Activated naive CD8-positive, alpha-beta T cell (primary cell): ENCODE data around the gene GFRA1.
A peak's percentile ranks its signal among the peaks of the same experiment; 100 is the strongest.

Source experiments
- H3K27ac Mint-ChIP-seq: one replicate; pipeline ENCODE4 v1.8.0; 2021; ENCODE audit warnings: mixed read lengths
- H3K27me3 Mint-ChIP-seq: one replicate; pipeline ENCODE4 v1.8.0; 2021; ENCODE audit warnings: mixed read lengths
- H3K36me3 Mint-ChIP-seq: one replicate; pipeline ENCODE4 v1.8.0; 2021; ENCODE audit warnings: mixed read lengths
- H3K4me1 Mint-ChIP-seq: one replicate; pipeline ENCODE4 v1.8.0; 2021; ENCODE audit warnings: low read depth, mixed read lengths
- H3K4me3 Mint-ChIP-seq: one replicate; pipeline ENCODE4 v1.8.0; 2021; ENCODE audit warnings: mild to moderate bottlenecking, mixed read lengths
- H3K9me3 Mint-ChIP-seq: one replicate; pipeline ENCODE4 v1.8.0; 2021; ENCODE audit warnings: low read depth, mixed read lengths

Gene GFRA1

GRCh38 chr10:116272440-116273283, at the start of gene GFRA1:
GFRA1 (minus strand) TSS chr10:116273206; CDS start chr10:116272029, 1,177 bp downstream.
- H3K27ac Mint-ChIP-seq, result no peak within 1 kb of the TSS
- peak within 1 kb of the TSS; percentile 66 for H3K4me3 Mint-ChIP-seq
- H3K36me3 Mint-ChIP-seq, result no peaks in the 10 kb centered on the region
- H3K9me3 Mint-ChIP-seq, result no peaks in the 10 kb centered on the region
- peaks cover 13% of the 10 kb centered on the region for H3K4me1 Mint-ChIP-seq
- H3K27me3 Mint-ChIP-seq, result peaks cover 42% of the 10 kb centered on the region

DNA sequence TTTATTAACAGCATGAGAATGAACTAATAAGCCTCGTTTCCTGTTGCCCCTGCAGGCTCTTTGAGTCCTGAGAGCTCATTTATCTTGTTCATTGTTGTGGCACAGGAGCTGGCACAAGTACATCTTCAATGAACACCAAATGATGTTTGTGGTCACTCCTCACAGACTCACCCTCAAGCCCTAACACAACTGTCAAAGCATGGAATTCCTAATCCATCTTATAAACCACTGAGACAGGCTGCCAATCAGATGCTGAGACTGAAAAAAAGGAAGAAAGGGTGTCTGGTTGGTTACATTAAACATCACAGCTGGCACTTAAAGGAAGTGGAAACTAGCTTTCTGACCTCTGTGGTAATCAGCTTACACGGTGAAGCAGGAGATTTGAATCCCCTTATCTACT, 43.5 kb upstream of the GFRA1 start:
- H3K4me3 Mint-ChIP-seq, result no peak overlapping the region
- no peak overlapping the region for H3K27ac Mint-ChIP-seq
- H3K27me3 Mint-ChIP-seq, result peaks cover 3% of the 10 kb centered on the region
- H3K4me1 Mint-ChIP-seq, result peaks cover 13% of the 10 kb centered on the region
- no peaks in the 10 kb centered on the region for H3K9me3 Mint-ChIP-seq
- H3K36me3 Mint-ChIP-seq, result no peaks in the 10 kb centered on the region

- H3K27ac Mint-ChIP-seq, result no peak overlapping the region
- H3K36me3 Mint-ChIP-seq, result no peaks in the 10 kb centered on the region
- H3K9me3 Mint-ChIP-seq, result no peaks in the 10 kb centered on the region
- peaks cover 4% of the 10 kb centered on the region for H3K27me3 Mint-ChIP-seq
- peaks cover 13% of the 10 kb centered on the region for H3K4me1 Mint-ChIP-seq
- no peak overlapping the region for H3K4me3 Mint-ChIP-seq
Observed at GRCh38 chr10:116312548-116312947, 39.5 kb upstream of the GFRA1 start.

DNA sequence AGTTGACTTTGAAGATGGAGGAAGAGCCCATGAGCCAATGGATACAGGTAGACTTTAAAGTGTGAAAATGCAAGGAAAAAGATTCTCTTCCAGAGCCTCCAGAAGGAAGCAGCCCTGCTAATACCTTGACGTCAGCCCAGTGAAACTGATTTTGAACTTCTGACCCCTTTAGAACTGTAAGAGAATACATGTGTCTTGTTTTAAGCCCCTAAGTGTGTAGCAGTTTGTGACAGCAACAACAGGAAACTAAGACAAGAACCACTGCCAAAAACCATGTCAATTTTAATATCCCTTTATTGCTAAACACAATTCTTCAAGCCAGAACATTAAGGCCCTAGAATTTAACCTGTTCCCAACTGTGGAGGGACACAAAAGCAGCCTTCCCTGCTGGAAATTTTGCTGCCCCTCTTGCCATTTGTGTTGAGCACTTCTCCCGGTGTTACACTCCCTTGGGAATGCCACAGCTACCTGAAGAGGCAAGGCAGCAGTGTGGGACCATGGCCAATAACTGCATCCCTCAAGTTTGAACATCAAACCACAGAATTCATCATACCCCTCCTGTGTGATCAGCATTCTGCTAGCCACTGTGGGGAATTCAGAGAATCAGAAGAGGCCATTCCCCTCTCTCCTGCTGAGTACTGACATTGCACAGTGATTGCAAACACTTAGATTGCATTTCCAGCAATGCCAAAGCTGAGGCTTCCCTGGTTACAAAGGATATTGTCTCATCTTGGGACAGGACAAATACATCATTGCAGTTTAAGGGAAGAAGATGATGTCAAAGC, 38.9 kb upstream of the GFRA1 start:
- Mint-ChIP-seq H3K9me3 (no peaks in the 10 kb centered on the region), H3K27me3 (peaks cover 6% of the 10 kb centered on the region), H3K36me3 (no peaks in the 10 kb centered on the region), H3K4me3 (no peak overlapping the region), H3K4me1 (peaks cover 7% of the 10 kb centered on the region), H3K27ac (no peak overlapping the region)

DNA sequence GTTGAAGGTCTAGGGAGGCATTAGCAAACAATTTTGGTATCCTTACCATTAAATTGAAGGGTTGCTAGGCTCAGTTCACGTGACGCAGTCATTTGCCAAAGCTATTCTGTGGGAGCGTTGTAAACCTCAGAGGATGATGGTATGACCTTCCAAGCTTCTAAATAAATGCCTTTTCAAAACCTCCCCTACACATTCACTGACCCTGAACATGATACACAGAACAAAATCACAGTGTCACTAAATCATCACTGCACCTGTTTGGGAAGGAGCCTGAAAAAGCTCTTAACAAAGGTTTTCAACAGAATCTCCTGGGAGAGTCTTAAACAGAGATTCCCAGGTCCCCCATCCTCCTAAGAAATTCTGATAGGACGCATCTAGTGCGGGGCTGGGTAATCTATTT, 38.0 kb upstream of the GFRA1 start:
- H3K36me3 Mint-ChIP-seq, result no peaks in the 10 kb centered on the region
- no peak overlapping the region for H3K4me3 Mint-ChIP-seq
- no peaks in the 10 kb centered on the region for H3K9me3 Mint-ChIP-seq
- no peaks in the 10 kb centered on the region for H3K4me1 Mint-ChIP-seq
- H3K27ac Mint-ChIP-seq, result no peak overlapping the region
- peaks cover 6% of the 10 kb centered on the region for H3K27me3 Mint-ChIP-seq

DNA sequence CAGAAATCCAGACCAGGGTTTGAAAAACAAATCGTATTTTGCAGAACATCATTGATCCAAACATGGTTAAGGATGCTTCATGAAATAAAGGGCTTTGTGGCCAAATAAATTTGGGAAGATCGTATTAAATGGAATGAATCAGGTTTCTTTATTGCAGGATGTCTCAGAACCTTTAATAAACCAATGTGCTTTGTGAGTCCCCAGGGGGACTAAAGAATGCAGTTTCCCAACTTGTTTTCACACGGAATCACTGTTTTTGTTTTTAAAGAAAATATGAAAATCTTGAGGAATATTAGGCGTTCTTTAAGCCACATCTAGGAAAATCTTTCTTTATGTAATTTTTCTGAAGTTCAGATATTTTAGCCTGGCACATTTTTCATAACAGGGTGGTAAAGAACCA, 34.4 kb upstream of the GFRA1 start:
- no peak overlapping the region for H3K27ac Mint-ChIP-seq
- no peaks in the 10 kb centered on the region for H3K36me3 Mint-ChIP-seq
- H3K27me3 Mint-ChIP-seq, result peaks cover 6% of the 10 kb centered on the region
- no peaks in the 10 kb centered on the region for H3K4me1 Mint-ChIP-seq
- no peaks in the 10 kb centered on the region for H3K9me3 Mint-ChIP-seq
- no peak overlapping the region for H3K4me3 Mint-ChIP-seq

DNA sequence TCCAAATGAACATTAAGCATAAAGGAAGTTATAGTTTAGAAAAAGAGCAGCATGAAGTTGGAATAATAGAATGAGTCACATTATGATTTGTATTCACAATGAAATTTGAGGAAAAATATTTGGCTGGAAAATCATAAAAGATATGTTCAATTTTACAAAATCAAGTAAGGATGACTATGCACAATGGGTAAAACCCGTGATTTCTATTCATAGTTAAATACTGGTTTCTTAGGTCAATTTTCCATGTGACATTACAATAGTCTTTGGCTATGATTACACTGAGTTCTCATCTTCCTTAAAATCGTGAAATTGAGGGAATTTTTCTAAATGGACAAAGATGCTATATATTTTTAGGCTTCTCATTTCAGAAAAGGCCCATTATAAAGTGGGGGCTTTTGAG, 33.8 kb upstream of the GFRA1 start:
- H3K36me3 Mint-ChIP-seq, result no peaks in the 10 kb centered on the region
- no peak overlapping the region for H3K27ac Mint-ChIP-seq
- no peaks in the 10 kb centered on the region for H3K4me1 Mint-ChIP-seq
- no peaks in the 10 kb centered on the region for H3K9me3 Mint-ChIP-seq
- no peak overlapping the region for H3K4me3 Mint-ChIP-seq
- peaks cover 6% of the 10 kb centered on the region for H3K27me3 Mint-ChIP-seq

GRCh38 chr10:116304923-116305322, 31.9 kb upstream of the GFRA1 start:
- H3K27ac Mint-ChIP-seq, result no peak overlapping the region
- no peaks in the 10 kb centered on the region for H3K9me3 Mint-ChIP-seq
- no peak overlapping the region for H3K4me3 Mint-ChIP-seq
- H3K4me1 Mint-ChIP-seq, result no peaks in the 10 kb centered on the region
- H3K27me3 Mint-ChIP-seq, result peaks cover 4% of the 10 kb centered on the region
- H3K36me3 Mint-ChIP-seq, result no peaks in the 10 kb centered on the region

DNA sequence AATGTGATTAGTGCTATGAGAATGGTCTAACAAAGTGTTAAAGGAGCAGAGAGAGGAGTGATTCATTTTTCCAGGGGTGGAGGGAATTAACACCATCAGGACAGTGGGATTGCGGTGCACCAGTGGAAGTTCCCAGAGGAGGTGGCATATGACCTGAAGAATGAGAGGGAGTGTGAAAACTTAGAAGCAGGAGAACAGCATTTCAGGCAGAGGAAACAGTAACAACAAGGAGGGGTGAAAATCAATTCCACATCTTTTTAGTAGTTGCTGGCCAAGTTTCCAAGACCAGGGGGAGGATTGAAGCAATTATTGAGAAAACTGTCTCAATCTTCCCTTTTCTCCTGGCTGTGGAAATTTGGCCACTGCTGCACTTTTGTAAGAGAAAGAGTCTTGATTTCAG, 27.5 kb upstream of the GFRA1 start:
- Mint-ChIP-seq H3K4me3 (no peak overlapping the region), H3K36me3 (no peaks in the 10 kb centered on the region), H3K27ac (no peak overlapping the region), H3K4me1 (no peaks in the 10 kb centered on the region), H3K27me3 (peaks cover 8% of the 10 kb centered on the region), H3K9me3 (no peaks in the 10 kb centered on the region)

DNA sequence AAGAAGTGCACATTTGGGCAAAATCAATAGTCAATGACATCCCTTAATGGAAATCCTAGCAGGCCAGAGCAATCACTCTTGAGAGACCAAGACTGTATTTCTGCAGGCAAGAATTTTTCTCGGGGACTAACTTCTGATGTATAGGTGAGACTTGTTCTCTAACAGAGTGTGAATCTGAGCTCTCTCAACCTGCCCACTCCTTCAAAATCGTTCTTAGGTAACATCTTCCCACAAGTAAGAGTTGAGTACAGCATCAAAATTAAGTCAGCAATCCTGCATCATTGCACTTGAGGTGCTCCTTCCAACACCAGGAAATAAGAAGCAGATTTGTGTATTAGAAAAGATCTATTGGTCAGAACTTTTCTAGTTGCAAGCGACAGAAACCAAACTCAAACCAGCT, 25.6 kb upstream of the GFRA1 start:
- Mint-ChIP-seq H3K27me3 (peaks cover 8% of the 10 kb centered on the region), H3K4me3 (no peak overlapping the region), H3K27ac (no peak overlapping the region), H3K36me3 (no peaks in the 10 kb centered on the region), H3K4me1 (no peaks in the 10 kb centered on the region), H3K9me3 (no peaks in the 10 kb centered on the region)

- Mint-ChIP-seq H3K9me3 (no peaks in the 10 kb centered on the region), H3K4me1 (no peaks in the 10 kb centered on the region), H3K36me3 (no peaks in the 10 kb centered on the region), H3K27ac (no peak overlapping the region), H3K4me3 (no peak overlapping the region), H3K27me3 (peaks cover 14% of the 10 kb centered on the region)
Observed at GRCh38 chr10:116296291-116296721, 23.3 kb upstream of the GFRA1 start.

- H3K27ac Mint-ChIP-seq, result no peak overlapping the region
- H3K9me3 Mint-ChIP-seq, result no peaks in the 10 kb centered on the region
- no peaks in the 10 kb centered on the region for H3K4me1 Mint-ChIP-seq
- no peak overlapping the region for H3K4me3 Mint-ChIP-seq
- no peaks in the 10 kb centered on the region for H3K36me3 Mint-ChIP-seq
- peaks cover 17% of the 10 kb centered on the region for H3K27me3 Mint-ChIP-seq
Observed at GRCh38 chr10:116292493-116292892, 19.5 kb upstream of the GFRA1 start.

DNA sequence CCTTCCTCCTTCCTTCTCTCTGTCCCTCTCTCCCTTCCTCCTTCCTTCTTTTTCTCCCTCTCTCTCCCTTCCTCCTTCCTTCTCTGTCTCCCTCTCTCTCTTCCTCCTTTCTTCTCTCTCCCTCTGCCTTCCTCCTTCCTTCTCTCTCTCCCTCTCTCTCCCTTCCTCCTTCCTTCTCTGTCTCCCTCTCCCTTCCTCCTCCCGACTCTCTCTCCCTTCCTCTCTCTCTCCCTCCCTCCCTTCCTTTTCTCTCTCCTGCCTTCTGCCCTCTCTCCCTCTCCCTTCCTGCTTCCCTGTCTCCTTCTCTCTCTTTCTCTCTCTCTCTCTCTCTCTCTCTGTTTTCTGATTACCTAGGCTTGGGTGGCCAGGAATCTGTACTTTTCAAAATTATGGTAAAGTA, 16.6 kb upstream of the GFRA1 start:
- peaks cover 10% of the 10 kb centered on the region for H3K27me3 Mint-ChIP-seq
- no peaks in the 10 kb centered on the region for H3K36me3 Mint-ChIP-seq

DNA sequence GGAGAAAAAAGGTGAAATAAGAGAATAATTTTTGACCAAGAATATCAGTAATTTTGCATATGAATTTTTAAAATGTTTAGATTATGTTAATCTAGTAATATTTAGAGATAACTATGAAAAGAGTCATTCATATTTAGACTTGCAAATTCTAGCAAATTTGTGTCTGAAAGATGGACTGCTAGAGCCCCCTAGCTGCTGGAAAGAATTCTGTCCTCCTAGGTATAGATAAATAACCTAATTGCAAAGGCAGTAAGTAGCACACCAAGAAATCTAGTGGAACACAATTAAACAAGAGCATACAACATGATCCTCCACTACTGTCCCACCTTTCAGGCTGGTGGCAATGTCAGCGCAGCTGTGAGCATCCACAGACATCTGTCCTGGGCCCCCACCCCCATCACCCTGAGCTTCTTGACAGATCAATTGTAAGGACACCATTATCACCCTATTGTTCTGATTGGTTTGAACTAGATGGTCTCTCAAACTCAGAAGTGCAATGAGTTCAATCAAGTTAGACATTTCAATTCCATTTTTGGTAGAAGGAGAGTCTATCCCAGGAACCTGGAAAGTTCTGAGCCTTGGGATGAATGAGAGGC, 15.0 kb upstream of the GFRA1 start:
- Mint-ChIP-seq H3K9me3 (no peaks in the 10 kb centered on the region), H3K27me3 (peaks cover 9% of the 10 kb centered on the region), H3K36me3 (no peaks in the 10 kb centered on the region), H3K27ac (no peak overlapping the region), H3K4me1 (no peaks in the 10 kb centered on the region), H3K4me3 (no peak overlapping the region)

More for the DNA sequence above, 16.6 kb upstream of the GFRA1 start:
- no peak overlapping the region for H3K27ac Mint-ChIP-seq
- no peak overlapping the region for H3K4me3 Mint-ChIP-seq
- H3K9me3 Mint-ChIP-seq, result no peaks in the 10 kb centered on the region
- H3K4me1 Mint-ChIP-seq, result no peaks in the 10 kb centered on the region

DNA sequence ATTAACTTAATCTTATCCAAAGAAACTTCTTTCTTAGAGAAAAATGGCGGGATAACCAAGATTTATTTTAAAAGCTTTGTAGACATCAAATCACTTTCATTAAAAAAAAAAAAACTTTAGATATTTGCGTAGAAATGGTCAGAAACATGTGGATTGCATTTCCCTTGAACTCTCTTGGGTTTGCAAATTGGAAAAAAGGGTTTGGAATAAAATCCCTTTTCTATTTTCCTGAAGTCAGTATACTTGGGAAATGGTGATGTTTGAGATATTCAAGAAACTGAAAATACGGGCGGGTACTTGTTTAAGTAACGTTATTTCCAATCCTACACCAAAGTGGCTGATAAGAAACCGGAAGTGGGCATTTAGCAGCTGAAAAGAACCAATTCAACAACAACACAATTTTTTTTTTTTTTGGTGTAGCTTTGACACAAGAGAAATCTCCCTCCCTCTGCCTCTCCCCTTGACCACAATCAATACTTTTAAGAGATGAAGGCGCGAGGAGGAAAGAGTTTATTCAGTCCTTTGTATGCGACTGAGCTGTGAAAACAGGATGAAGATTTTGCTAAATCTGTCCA, 13.7 kb upstream of the GFRA1 start:
- Mint-ChIP-seq H3K9me3 (no peaks in the 10 kb centered on the region), H3K36me3 (no peaks in the 10 kb centered on the region), H3K27ac (no peak overlapping the region), H3K4me3 (no peak overlapping the region), H3K4me1 (no peaks in the 10 kb centered on the region), H3K27me3 (peaks cover 4% of the 10 kb centered on the region)
